Activated T-cell treated with anti-CD3 and anti-CD28 coated beads, Interleukin-2, amount 50 U/mL, for 72 hours (primary cell): ENCODE measurements around the gene APOBEC3A. TPM values are rescaled to one million over a fixed set of nuclear protein-coding genes. Genes with fewer than 3 reads are reported as not detected.
"Not testable (repeated sequence)": the region's sequence is repeated elsewhere in the genome, so short reads cannot be mapped to it uniquely, and the experiment has no call there.

ENCODE experiments used
- ATAC-seq, 2 donors: fragments of 150-1000 bp; cut with Tn5 transposase; replicated peaks in 1 of 2; 2 replicates each; pipeline ENCODE4 v1.10.0; 2021; ENCODE audit warnings: moderate library complexity in 2 of 2, mild to moderate bottlenecking in 1 of 2
- DNase-seq, 2 donors: peaks; one replicate each; pipeline ENCODE4 v3.0.0; 2021 to 2022; ENCODE audit warnings: mixed read lengths in 1 of 2
- H3K27ac Mint-ChIP-seq: one replicate; pipeline ENCODE4 v1.8.0; 2022; ENCODE audit warnings: mild to moderate bottlenecking, moderate library complexity, mixed read lengths
- H3K27me3 Mint-ChIP-seq: one replicate; pipeline ENCODE4 v1.8.0; 2022; ENCODE audit warnings: low read depth, mixed read lengths
- H3K36me3 Mint-ChIP-seq, 2 donors: one replicate each; pipeline ENCODE4 v1.8.0; 2022; ENCODE audit warnings: mixed read lengths in 2 of 2, mild to moderate bottlenecking in 1 of 2; ENCODE audit not compliant: insufficient read depth in 2 of 2
- H3K4me1 Mint-ChIP-seq: one replicate; pipeline ENCODE4 v1.8.0; 2022; ENCODE audit warnings: low read depth, mixed read lengths
- H3K4me3 Mint-ChIP-seq, 2 donors: one replicate each; pipeline ENCODE4 v1.8.0; 2022; ENCODE audit warnings: mild to moderate bottlenecking in 2 of 2, mixed read lengths in 2 of 2, moderate library complexity in 2 of 2
- H3K9me3 Mint-ChIP-seq, 2 donors: one replicate each; pipeline ENCODE4 v1.8.0; 2022; ENCODE audit warnings: mixed read lengths in 2 of 2
- total RNA-seq, 2 donors: library from RNA; stranded (reverse); gene quantifications; one replicate each; pipeline ENCODE4 v1.2.3, GENCODE V29; 2022

The APOBEC3A gene
- total RNA-seq, 2 donors from 2014 or later = 0.37 TPM; not detected in 1

- Mint-ChIP-seq H3K27ac (peak overlapping the region; percentile 2), H3K4me3 (no peak overlapping the region), H3K27me3 (peaks cover 26% of the 10 kb centered on the region), H3K36me3 (no peaks in the 10 kb centered on the region), H3K4me1 (peaks cover 65% of the 10 kb centered on the region), H3K9me3 (no peaks in the 10 kb centered on the region)
- ATAC-seq = no peak
- DNase-seq = no peak
Measured at GRCh38 chr22:38955926-38956325, 1.5 kb upstream of the APOBEC3A start.

- no peak overlapping the region for H3K27ac Mint-ChIP-seq
- H3K36me3 Mint-ChIP-seq = no peaks in the 10 kb centered on the region
- peaks cover 59% of the 10 kb centered on the region for H3K4me1 Mint-ChIP-seq
- no peak overlapping the region for H3K4me3 Mint-ChIP-seq
- H3K9me3 Mint-ChIP-seq = no peaks in the 10 kb centered on the region
- peaks cover 26% of the 10 kb centered on the region for H3K27me3 Mint-ChIP-seq
- DNase-seq = no peak
- no peak for ATAC-seq
Measured at GRCh38 chr22:38956551-38956950, 858 bp upstream of the APOBEC3A start.

GRCh38 chr22:38957808-38958650 is 620 bp downstream of the APOBEC3A start:
- DNase-seq (no peak), ATAC-seq (no peak)
- peaks cover 17% of the 10 kb centered on the region for H3K27me3 Mint-ChIP-seq
- peaks cover 44% of the 10 kb centered on the region for H3K4me1 Mint-ChIP-seq
- H3K9me3 Mint-ChIP-seq = no peaks in the 10 kb centered on the region
- no peaks in the 10 kb centered on the region for H3K36me3 Mint-ChIP-seq
- no peak overlapping the region for H3K4me3 Mint-ChIP-seq
- peak overlapping the region; percentile 11 for H3K27ac Mint-ChIP-seq

- H3K4me3 Mint-ChIP-seq, H3K9me3 Mint-ChIP-seq, H3K36me3 Mint-ChIP-seq, ATAC-seq, DNase-seq: not testable (repeated sequence)
- peak overlapping the region; percentile 11 for H3K27ac Mint-ChIP-seq
- H3K4me1 Mint-ChIP-seq = peaks cover 39% of the 10 kb centered on the region
- peaks cover 17% of the 10 kb centered on the region for H3K27me3 Mint-ChIP-seq
Measured at GRCh38 chr22:38958651-38958943, 1.2 kb downstream of the APOBEC3A start.

- DNase-seq = no peak
- H3K27ac Mint-ChIP-seq = no peak overlapping the region
- no peak overlapping the region for H3K4me3 Mint-ChIP-seq
- H3K9me3 Mint-ChIP-seq = no peaks in the 10 kb centered on the region
- H3K36me3 Mint-ChIP-seq = no peaks in the 10 kb centered on the region
- ATAC-seq = no peak
- H3K27me3 Mint-ChIP-seq = peaks cover 17% of the 10 kb centered on the region
- peaks cover 35% of the 10 kb centered on the region for H3K4me1 Mint-ChIP-seq
Measured at GRCh38 chr22:38959590-38959989, 2.2 kb downstream of the APOBEC3A start.

- H3K27ac Mint-ChIP-seq, DNase-seq, H3K9me3 Mint-ChIP-seq, H3K36me3 Mint-ChIP-seq, ATAC-seq, H3K4me3 Mint-ChIP-seq: not testable (repeated sequence)
- Mint-ChIP-seq H3K27me3 (peaks cover 17% of the 10 kb centered on the region), H3K4me1 (peaks cover 24% of the 10 kb centered on the region)
Measured at GRCh38 chr22:38960673-38961072, 3.3 kb downstream of the APOBEC3A start.

GRCh38 chr22:38963291-38963738 is 5.9 kb downstream of the APOBEC3A start:
- DNase-seq, H3K36me3 Mint-ChIP-seq, H3K9me3 Mint-ChIP-seq, H3K4me3 Mint-ChIP-seq, H3K27ac Mint-ChIP-seq, H3K27me3 Mint-ChIP-seq, ATAC-seq: not testable (repeated sequence)
- peaks cover 13% of the 10 kb centered on the region for H3K4me1 Mint-ChIP-seq

GRCh38 chr22:38963872-38964271 is 6.5 kb downstream of the APOBEC3A start:
- Mint-ChIP-seq H3K4me1 (peaks cover 13% of the 10 kb centered on the region), H3K27ac (no peak overlapping the region), H3K9me3 (no peaks in the 10 kb centered on the region), H3K4me3 (no peak overlapping the region), H3K27me3 (peaks cover 6% of the 10 kb centered on the region), H3K36me3 (no peaks in the 10 kb centered on the region)
- DNase-seq (no peak), ATAC-seq (peak; percentile 8 to 33)

- DNase-seq = no peak
- H3K27ac Mint-ChIP-seq = no peak overlapping the region
- H3K36me3 Mint-ChIP-seq = no peaks in the 10 kb centered on the region
- H3K27me3 Mint-ChIP-seq = peaks cover 7% of the 10 kb centered on the region
- ATAC-seq = no peak
- no peak overlapping the region for H3K4me3 Mint-ChIP-seq
- peaks cover 9% of the 10 kb centered on the region for H3K4me1 Mint-ChIP-seq
- H3K9me3 Mint-ChIP-seq = no peaks in the 10 kb centered on the region
Measured at GRCh38 chr22:38964306-38964705, 6.9 kb downstream of the APOBEC3A start.

GRCh38 chr22:38964989-38965388 is 7.6 kb downstream of the APOBEC3A start:
- DNase-seq (no peak), ATAC-seq (no peak)
- Mint-ChIP-seq H3K9me3 (no peaks in the 10 kb centered on the region), H3K4me1 (peaks cover 7% of the 10 kb centered on the region), H3K27me3 (peaks cover 10% of the 10 kb centered on the region), H3K4me3 (no peak overlapping the region), H3K27ac (no peak overlapping the region), H3K36me3 (no peaks in the 10 kb centered on the region)

- Mint-ChIP-seq H3K27me3 (peaks cover 17% of the 10 kb centered on the region), H3K4me3 (no peak overlapping the region), H3K36me3 (no peaks in the 10 kb centered on the region), H3K9me3 (no peaks in the 10 kb centered on the region), H3K4me1 (peaks cover 7% of the 10 kb centered on the region), H3K27ac (no peak overlapping the region)
- ATAC-seq (no peak), DNase-seq (no peak)
Measured at GRCh38 chr22:38965614-38966379, 8.4 kb downstream of the APOBEC3A start.

GRCh38 chr22:38966380-38966702 is 8.9 kb downstream of the APOBEC3A start:
- H3K36me3 Mint-ChIP-seq = no peaks in the 10 kb centered on the region
- ATAC-seq (no peak), DNase-seq (no peak)
- H3K27me3 Mint-ChIP-seq = peaks cover 23% of the 10 kb centered on the region
- H3K4me3 Mint-ChIP-seq = no peak overlapping the region
- H3K9me3 Mint-ChIP-seq = no peaks in the 10 kb centered on the region
- H3K27ac Mint-ChIP-seq = no peak overlapping the region
- H3K4me1 Mint-ChIP-seq = peaks cover 7% of the 10 kb centered on the region

- H3K27ac Mint-ChIP-seq = no peak overlapping the region
- no peaks in the 10 kb centered on the region for H3K36me3 Mint-ChIP-seq
- no peak for ATAC-seq
- H3K4me3 Mint-ChIP-seq = no peak overlapping the region
- peaks cover 26% of the 10 kb centered on the region for H3K27me3 Mint-ChIP-seq
- H3K4me1 Mint-ChIP-seq = peaks cover 7% of the 10 kb centered on the region
- no peak for DNase-seq
- H3K9me3 Mint-ChIP-seq = no peaks in the 10 kb centered on the region
Measured at GRCh38 chr22:38966942-38967341, 9.5 kb downstream of the APOBEC3A start.
